ENCODE measurements around the gene TBC1D16.
"Not testable (repeated sequence)": the region's sequence is repeated elsewhere in the genome, so short reads cannot be mapped to it uniquely, and the experiment has no call there.

The TBC1D16 gene

DNA sequence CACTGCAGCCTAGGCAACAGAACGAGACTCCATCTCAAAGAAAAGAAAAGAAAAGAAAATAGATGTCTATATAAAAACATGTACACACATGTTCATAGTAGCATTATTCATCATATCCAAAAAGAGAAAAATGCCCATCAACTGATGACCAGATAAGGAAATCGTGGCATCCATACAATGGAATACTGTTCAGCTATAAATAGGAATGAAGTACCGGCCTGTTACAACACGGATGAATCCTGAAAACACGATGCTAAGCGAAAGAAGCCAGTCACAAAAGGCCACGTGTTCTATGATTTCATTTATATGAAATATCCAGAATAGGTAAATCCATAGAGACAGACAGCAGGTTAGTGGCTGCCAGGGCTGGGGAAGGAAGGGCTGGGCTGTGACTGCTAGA lies 65.8 kb downstream of the TBC1D16 start:
- H3K79me2 ChIP-seq (ENCODE audit: control insufficient read depth, insufficient read depth, low read length, unreplicated experiment), result no peaks in the 10 kb centered on the region
- H3K36me3 ChIP-seq (ENCODE audit: insufficient read depth, low read length), result no peaks in the 10 kb centered on the region
- no peak overlapping the region for H3K4me3 ChIP-seq (ENCODE audit: low read depth, low read length)
- no peaks in the 10 kb centered on the region for H3K27me3 ChIP-seq (ENCODE audit: insufficient read depth, low read length)
- no peak overlapping the region for H3K27ac ChIP-seq (ENCODE audit: low read depth, low read length)
- no peaks in the 10 kb centered on the region for H3K4me1 ChIP-seq (ENCODE audit: control insufficient read depth, insufficient read depth, low read length, unreplicated experiment)
- H2AFZ ChIP-seq (ENCODE audit: low read length, unreplicated experiment), result no peak overlapping the region

DNA sequence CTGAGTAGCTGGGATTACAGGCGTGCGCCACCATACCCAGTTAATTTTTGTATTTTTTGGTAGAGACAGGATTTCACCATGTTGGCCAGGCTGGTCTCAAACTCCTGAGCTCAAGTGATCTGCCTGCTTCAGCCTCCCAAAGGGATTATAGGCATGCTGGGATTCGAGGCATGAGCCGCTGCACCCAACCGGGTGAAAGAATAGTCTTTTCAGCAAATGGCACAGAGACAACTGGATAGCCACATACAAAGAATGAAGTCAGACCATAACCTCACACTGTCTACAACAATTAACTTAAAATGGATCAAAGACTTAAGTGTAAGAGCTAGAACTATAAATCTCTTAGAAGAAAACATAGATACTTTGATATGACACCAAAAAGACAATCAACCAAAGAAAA lies 67.6 kb downstream of the TBC1D16 start:
- Histone ChIP-seq H3K27ac (ENCODE audit: low read depth, low read length) (no peak overlapping the region), H3K79me2 (ENCODE audit: control insufficient read depth, insufficient read depth, low read length, unreplicated experiment) (no peaks in the 10 kb centered on the region), H2AFZ (ENCODE audit: low read length, unreplicated experiment) (no peak overlapping the region)

DNA sequence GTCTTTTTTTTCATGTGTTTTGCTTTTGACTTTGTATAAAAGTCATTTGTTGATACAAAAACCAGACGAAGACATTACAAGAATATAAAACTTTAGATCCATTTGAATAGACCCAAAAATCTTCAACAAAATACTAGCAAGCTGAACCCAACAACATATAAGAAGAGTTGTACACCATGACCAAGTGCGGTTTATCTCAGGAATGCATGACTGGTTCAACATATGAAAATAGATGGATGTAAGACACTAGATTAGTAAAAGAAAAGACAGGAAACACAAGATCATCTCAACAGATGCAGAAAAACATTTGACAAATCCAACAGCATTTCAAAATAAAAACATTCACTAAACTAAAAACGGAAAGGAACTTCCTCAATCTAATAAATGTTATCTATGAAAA lies 69.0 kb downstream of the TBC1D16 start:
- Histone ChIP-seq H3K4me1 (ENCODE audit: control insufficient read depth, insufficient read depth, low read length, unreplicated experiment) (no peaks in the 10 kb centered on the region), H3K27ac (ENCODE audit: low read depth, low read length) (no peak overlapping the region), H3K27me3 (ENCODE audit: insufficient read depth, low read length) (no peaks in the 10 kb centered on the region), H3K36me3 (ENCODE audit: insufficient read depth, low read length) (no peaks in the 10 kb centered on the region), H3K79me2 (ENCODE audit: control insufficient read depth, insufficient read depth, low read length, unreplicated experiment) (no peaks in the 10 kb centered on the region), H3K4me3 (ENCODE audit: low read depth, low read length) (no peak overlapping the region), H2AFZ (ENCODE audit: low read length, unreplicated experiment) (no peak overlapping the region)

More for the DNA sequence above, 67.6 kb downstream of the TBC1D16 start:
- no peak overlapping the region for H3K4me3 ChIP-seq (ENCODE audit: low read depth, low read length)
- H3K36me3 ChIP-seq (ENCODE audit: insufficient read depth, low read length), result no peaks in the 10 kb centered on the region
- H3K4me1 ChIP-seq (ENCODE audit: control insufficient read depth, insufficient read depth, low read length, unreplicated experiment), result no peaks in the 10 kb centered on the region
- H3K27me3 ChIP-seq (ENCODE audit: insufficient read depth, low read length), result no peaks in the 10 kb centered on the region

DNA sequence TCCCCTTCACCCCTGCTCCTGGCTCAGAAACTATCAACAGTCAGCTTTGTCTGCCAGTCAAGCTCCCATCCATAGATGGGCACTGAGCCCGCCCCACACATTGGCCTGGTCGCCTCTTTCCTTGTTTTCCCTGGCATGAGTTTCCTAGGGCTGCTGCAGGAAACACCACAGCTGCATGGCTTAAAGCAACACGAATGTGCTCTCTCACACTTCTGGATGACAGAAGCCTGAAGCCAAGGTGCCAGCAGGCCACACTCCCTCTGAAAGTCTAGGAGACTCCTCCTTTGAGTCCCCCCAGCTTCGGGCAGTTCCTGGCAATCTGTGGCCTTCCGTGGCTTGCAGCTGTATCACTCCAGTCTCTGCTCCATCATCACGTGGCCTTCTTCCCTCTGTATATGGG lies 69.9 kb downstream of the TBC1D16 start:
- Histone ChIP-seq H3K36me3 (ENCODE audit: insufficient read depth, low read length) (no peaks in the 10 kb centered on the region), H3K79me2 (ENCODE audit: control insufficient read depth, insufficient read depth, low read length, unreplicated experiment) (no peaks in the 10 kb centered on the region), H3K4me3 (ENCODE audit: low read depth, low read length) (no peak overlapping the region), H3K27me3 (ENCODE audit: insufficient read depth, low read length) (no peaks in the 10 kb centered on the region), H2AFZ (ENCODE audit: low read length, unreplicated experiment) (no peak overlapping the region), H3K27ac (ENCODE audit: low read depth, low read length) (no peak overlapping the region), H3K4me1 (ENCODE audit: control insufficient read depth, insufficient read depth, low read length, unreplicated experiment) (peaks cover 6% of the 10 kb centered on the region)

DNA sequence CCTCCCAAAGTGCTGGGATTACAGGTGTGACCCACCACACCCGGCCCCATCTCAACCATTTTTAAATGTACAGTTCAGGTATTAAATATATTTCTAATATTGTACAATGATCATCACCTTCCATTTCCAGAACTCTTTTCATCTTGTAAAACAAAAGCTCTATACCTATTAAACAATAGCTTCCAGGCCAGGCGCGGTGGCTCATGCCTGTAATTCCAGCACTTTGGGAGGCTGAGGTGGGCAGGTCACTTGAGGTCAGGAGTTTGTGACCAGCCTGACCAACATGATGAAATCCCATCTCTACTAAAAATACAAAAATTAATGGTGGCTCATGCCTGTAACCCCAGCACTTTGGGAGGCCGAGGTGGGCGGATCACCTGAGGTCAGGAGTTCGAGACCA lies 73.2 kb downstream of the TBC1D16 start:
- not testable (repeated sequence) for H3K4me1 ChIP-seq (ENCODE audit: control insufficient read depth, insufficient read depth, low read length, unreplicated experiment); H2AFZ ChIP-seq (ENCODE audit: low read length, unreplicated experiment); H3K79me2 ChIP-seq (ENCODE audit: control insufficient read depth, insufficient read depth, low read length, unreplicated experiment)

GRCh38 chr17:79961567-79961966 lies 74.1 kb downstream of the TBC1D16 start:
- H3K4me3 ChIP-seq (ENCODE audit: low read depth, low read length); H3K36me3 ChIP-seq (ENCODE audit: insufficient read depth, low read length); H3K27me3 ChIP-seq (ENCODE audit: insufficient read depth, low read length); H3K4me1 ChIP-seq (ENCODE audit: control insufficient read depth, insufficient read depth, low read length, unreplicated experiment); H2AFZ ChIP-seq (ENCODE audit: low read length, unreplicated experiment); H3K79me2 ChIP-seq (ENCODE audit: control insufficient read depth, insufficient read depth, low read length, unreplicated experiment): not testable (repeated sequence)
- H3K27ac ChIP-seq (ENCODE audit: low read depth, low read length), result peak overlapping the region; percentile 35; the same call in 1 of the 2 replicates

More for the DNA sequence above, 73.2 kb downstream of the TBC1D16 start:
- H3K4me3 ChIP-seq (ENCODE audit: low read depth, low read length); H3K36me3 ChIP-seq (ENCODE audit: insufficient read depth, low read length); H3K27me3 ChIP-seq (ENCODE audit: insufficient read depth, low read length); H3K27ac ChIP-seq (ENCODE audit: low read depth, low read length): not testable (repeated sequence)

- no peak overlapping the region for H2AFZ ChIP-seq (ENCODE audit: low read length, unreplicated experiment)
- H3K4me1 ChIP-seq (ENCODE audit: control insufficient read depth, insufficient read depth, low read length, unreplicated experiment), result peaks cover 7% of the 10 kb centered on the region
- no peaks in the 10 kb centered on the region for H3K27me3 ChIP-seq (ENCODE audit: insufficient read depth, low read length)
- H3K36me3 ChIP-seq (ENCODE audit: insufficient read depth, low read length), result no peaks in the 10 kb centered on the region
- no peaks in the 10 kb centered on the region for H3K79me2 ChIP-seq (ENCODE audit: control insufficient read depth, insufficient read depth, low read length, unreplicated experiment)
- no peak overlapping the region for H3K4me3 ChIP-seq (ENCODE audit: low read depth, low read length)
- H3K27ac ChIP-seq (ENCODE audit: low read depth, low read length), result peak overlapping the region; percentile 35; the same call in 1 of the 2 replicates
Measured at GRCh38 chr17:79960788-79961522, 74.7 kb downstream of the TBC1D16 start.

DNA sequence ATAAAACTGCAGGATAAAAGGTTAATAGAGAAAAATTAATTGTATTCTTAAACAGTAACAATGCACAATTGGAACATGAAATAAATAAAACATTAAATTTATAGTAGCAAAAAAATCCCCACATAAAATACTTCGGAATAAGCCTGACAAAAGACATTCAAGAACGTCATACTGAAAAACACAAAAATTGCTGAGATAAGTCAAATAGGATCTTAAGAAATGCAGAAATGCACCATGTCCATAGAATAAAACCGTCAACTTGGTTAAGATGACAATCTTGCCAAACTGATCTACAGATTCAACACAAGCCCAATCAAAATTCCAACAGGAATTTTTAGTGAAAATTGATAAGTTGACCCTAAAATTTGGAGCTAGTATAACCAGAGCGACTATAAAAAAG lies 76.6 kb downstream of the TBC1D16 start:
- Histone ChIP-seq H3K27me3 (ENCODE audit: insufficient read depth, low read length) (no peaks in the 10 kb centered on the region), H3K27ac (ENCODE audit: low read depth, low read length) (no peak overlapping the region), H3K36me3 (ENCODE audit: insufficient read depth, low read length) (no peaks in the 10 kb centered on the region), H3K4me1 (ENCODE audit: control insufficient read depth, insufficient read depth, low read length, unreplicated experiment) (peaks cover 7% of the 10 kb centered on the region), H2AFZ (ENCODE audit: low read length, unreplicated experiment) (no peak overlapping the region), H3K79me2 (ENCODE audit: control insufficient read depth, insufficient read depth, low read length, unreplicated experiment) (no peaks in the 10 kb centered on the region), H3K4me3 (ENCODE audit: low read depth, low read length) (no peak overlapping the region)

DNA sequence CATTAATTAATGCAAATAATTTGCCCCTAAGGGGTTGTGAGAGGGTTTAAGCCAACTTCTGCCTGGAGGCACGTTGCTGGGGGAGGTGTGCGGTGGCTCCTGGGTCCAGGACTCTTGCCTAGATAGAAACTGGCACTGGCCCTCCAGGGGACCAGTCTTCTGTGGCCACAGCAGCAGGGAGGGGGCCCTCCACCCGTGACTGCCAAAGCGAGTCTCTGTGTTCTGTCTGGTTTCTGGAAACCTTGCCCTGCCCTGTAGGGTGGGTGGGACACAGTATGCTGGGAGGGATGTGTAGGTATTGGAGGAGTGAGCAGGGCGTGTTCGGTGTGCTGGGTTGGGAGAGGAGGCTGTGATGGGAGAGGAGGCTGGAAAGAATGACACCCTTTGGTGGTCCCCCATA lies 78.8 kb downstream of the TBC1D16 start:
- Histone ChIP-seq H3K27ac (ENCODE audit: low read depth, low read length) (no peak overlapping the region), H3K4me3 (ENCODE audit: low read depth, low read length) (no peak overlapping the region), H3K36me3 (ENCODE audit: insufficient read depth, low read length) (no peaks in the 10 kb centered on the region), H2AFZ (ENCODE audit: low read length, unreplicated experiment) (no peak overlapping the region), H3K4me1 (ENCODE audit: control insufficient read depth, insufficient read depth, low read length, unreplicated experiment) (peaks cover 17% of the 10 kb centered on the region), H3K27me3 (ENCODE audit: insufficient read depth, low read length) (no peaks in the 10 kb centered on the region), H3K79me2 (ENCODE audit: control insufficient read depth, insufficient read depth, low read length, unreplicated experiment) (no peaks in the 10 kb centered on the region)

GRCh38 chr17:79956441-79956735 lies 79.3 kb downstream of the TBC1D16 start:
- H3K79me2 ChIP-seq (ENCODE audit: control insufficient read depth, insufficient read depth, low read length, unreplicated experiment); H3K4me3 ChIP-seq (ENCODE audit: low read depth, low read length); H3K36me3 ChIP-seq (ENCODE audit: insufficient read depth, low read length); H3K27ac ChIP-seq (ENCODE audit: low read depth, low read length); H3K27me3 ChIP-seq (ENCODE audit: insufficient read depth, low read length); H2AFZ ChIP-seq (ENCODE audit: low read length, unreplicated experiment): not testable (repeated sequence)
- peaks cover 22% of the 10 kb centered on the region for H3K4me1 ChIP-seq (ENCODE audit: control insufficient read depth, insufficient read depth, low read length, unreplicated experiment)

GRCh38 chr17:79955691-79956440 lies 79.8 kb downstream of the TBC1D16 start:
- peaks cover 20% of the 10 kb centered on the region for H3K4me1 ChIP-seq (ENCODE audit: control insufficient read depth, insufficient read depth, low read length, unreplicated experiment)
- no peaks in the 10 kb centered on the region for H3K27me3 ChIP-seq (ENCODE audit: insufficient read depth, low read length)
- H3K4me3 ChIP-seq (ENCODE audit: low read depth, low read length), result no peak overlapping the region
- H3K79me2 ChIP-seq (ENCODE audit: control insufficient read depth, insufficient read depth, low read length, unreplicated experiment), result no peaks in the 10 kb centered on the region
- no peaks in the 10 kb centered on the region for H3K36me3 ChIP-seq (ENCODE audit: insufficient read depth, low read length)
- H3K27ac ChIP-seq (ENCODE audit: low read depth, low read length), result no peak overlapping the region
- H2AFZ ChIP-seq (ENCODE audit: low read length, unreplicated experiment), result no peak overlapping the region

Measured in ACC112 (cell line).